Stimulated activated CD8-positive, alpha-beta memory T cell treated with anti-CD3 and anti-CD28 coated beads, Interleukin-15, amount 100 ng/mL, for 48 hours (primary cell): ENCODE results near the gene ZFP36.

Source experiments
- DNase-seq, 2 donors: peaks; one replicate each; pipeline ENCODE4 v3.0.0-alpha.2; 2020; ENCODE audit warnings: low read depth in 2 of 2

Gene ZFP36

GRCh38 chr19:39419003-39419402 is 12.4 kb downstream of the ZFP36 start:
- no peak for DNase-seq

- DNase-seq: no peak
Observed at GRCh38 chr19:39420769-39421168, 14.1 kb downstream of the ZFP36 start.

- no peak for DNase-seq
Observed at GRCh38 chr19:39422020-39422419, 15.4 kb downstream of the ZFP36 start.

GRCh38 chr19:39423258-39424086 is 16.8 kb downstream of the ZFP36 start:
- no peak for DNase-seq

- DNase-seq: no peak
Observed at GRCh38 chr19:39424934-39425333, 18.3 kb downstream of the ZFP36 start.

GRCh38 chr19:39425744-39426143 is 19.1 kb downstream of the ZFP36 start:
- no peak for DNase-seq

GRCh38 chr19:39426170-39426569 is 19.5 kb downstream of the ZFP36 start:
- no peak for DNase-seq

GRCh38 chr19:39427707-39428106 is 21.1 kb downstream of the ZFP36 start:
- DNase-seq: no peak

GRCh38 chr19:39428283-39429112 is 21.9 kb downstream of the ZFP36 start:
- DNase-seq: no peak

GRCh38 chr19:39430675-39431593 is 24.3 kb downstream of the ZFP36 start:
- DNase-seq: peak; percentile 58 to 68

- no peak for DNase-seq
Observed at GRCh38 chr19:39432677-39433025, 26.0 kb downstream of the ZFP36 start.

- no peak for DNase-seq
Observed at GRCh38 chr19:39433480-39434079, 26.9 kb downstream of the ZFP36 start.

- no peak for DNase-seq
Observed at GRCh38 chr19:39434123-39435076, 27.8 kb downstream of the ZFP36 start.

GRCh38 chr19:39435499-39436349 is 29.1 kb downstream of the ZFP36 start, which contains the start of gene RPS16:
RPS16 (minus strand) TSS chr19:39435949; CDS start chr19:39435895, 54 bp downstream.
- DNase-seq: peak; percentile 99

GRCh38 chr19:39436350-39436716 is 29.7 kb downstream of the ZFP36 start:
- DNase-seq: no peak

- DNase-seq: no peak
Observed at GRCh38 chr19:39438270-39438934, 31.8 kb downstream of the ZFP36 start.

GRCh38 chr19:39444598-39445195 is 38.0 kb downstream of the ZFP36 start:
- no peak for DNase-seq
